Activated CD4-positive, CD25-positive, alpha-beta regulatory T cell treated with anti-CD3 and anti-CD28 coated beads, Interleukin-2, amount 50 U/mL, for 72 hours (primary cell): Measurements from ENCODE around the gene PITPNB.
A peak's percentile ranks its signal among the peaks of the same experiment; 100 is the strongest.

Source experiments
- DNase-seq: peaks from one replicate; pipeline ENCODE4 v3.0.0; 2021

The PITPNB gene

GRCh38 chr22:27918341-27919221, 475 bp downstream of the PITPNB start:
- DNase-seq: peak; percentile 59

GRCh38 chr22:27915986-27916385, 3.1 kb downstream of the PITPNB start:
- DNase-seq: no peak

GRCh38 chr22:27913162-27913741, 5.8 kb downstream of the PITPNB start:
- DNase-seq: no peak

GRCh38 chr22:27912101-27912500, 7.0 kb downstream of the PITPNB start:
- no peak for DNase-seq

GRCh38 chr22:27911330-27911729, 7.7 kb downstream of the PITPNB start:
- no peak for DNase-seq

DNA sequence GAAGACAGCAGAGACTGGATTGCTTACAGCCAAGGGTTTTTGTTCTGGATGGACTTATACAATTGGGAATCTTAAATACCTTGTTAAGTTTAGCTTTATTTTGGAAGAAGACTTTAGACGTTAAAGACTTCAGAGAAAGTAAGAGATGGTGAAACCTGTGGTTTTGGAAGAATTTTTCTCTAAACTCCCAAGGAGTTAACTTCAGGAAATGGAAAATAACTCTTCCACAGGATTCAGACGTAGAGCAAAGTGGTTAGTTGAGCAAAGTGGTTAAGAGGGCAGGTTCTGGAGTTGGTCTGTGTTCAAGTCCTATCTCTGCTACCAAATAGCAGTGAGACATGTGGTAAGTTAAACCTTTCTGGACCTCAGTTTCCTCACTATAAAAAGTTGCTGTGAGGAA, 12.8 kb downstream of the PITPNB start:
- DNase-seq: no peak

DNA sequence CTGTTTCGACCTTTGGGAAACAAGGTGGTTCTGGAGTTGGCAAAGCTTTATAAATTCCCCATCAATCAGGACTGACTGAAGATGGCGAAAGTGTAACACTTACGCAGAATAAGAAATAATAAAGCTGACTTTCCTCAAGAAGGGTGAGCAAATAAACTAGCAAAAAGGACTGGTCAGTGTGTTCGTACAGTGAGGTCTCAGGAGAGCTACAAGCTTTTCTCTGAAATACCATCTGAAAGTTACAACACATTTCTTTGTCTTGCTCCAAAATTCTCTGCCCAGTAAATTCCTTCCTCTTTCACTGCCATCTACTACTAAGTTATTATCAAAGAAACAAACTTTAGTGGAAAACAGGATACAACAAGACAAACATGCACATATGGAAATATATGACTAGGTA, 13.4 kb downstream of the PITPNB start:
- no peak for DNase-seq

GRCh38 chr22:27903805-27904473, 15.1 kb downstream of the PITPNB start:
- no peak for DNase-seq

DNA sequence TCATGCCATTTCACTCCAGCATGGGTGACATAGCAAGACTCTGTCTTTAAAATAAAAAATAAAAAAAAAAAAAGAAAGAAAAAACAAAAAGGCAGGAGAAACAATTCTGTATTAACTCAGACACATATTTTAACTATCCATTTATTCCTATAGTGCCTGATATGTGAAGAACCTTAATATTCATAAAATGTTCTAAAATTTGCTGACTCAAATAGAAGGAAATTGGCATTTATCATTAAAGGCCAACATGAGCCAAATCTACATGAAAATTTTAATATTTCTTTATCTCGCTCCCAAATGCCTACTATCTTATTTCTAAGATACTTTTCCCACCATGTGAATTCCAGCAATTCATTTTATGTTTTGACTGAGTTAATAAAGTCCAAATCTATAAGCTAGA, 18.9 kb downstream of the PITPNB start:
- no peak for DNase-seq

- DNase-seq: no peak
Observed at GRCh38 chr22:27896245-27896644, 22.8 kb downstream of the PITPNB start.

DNA sequence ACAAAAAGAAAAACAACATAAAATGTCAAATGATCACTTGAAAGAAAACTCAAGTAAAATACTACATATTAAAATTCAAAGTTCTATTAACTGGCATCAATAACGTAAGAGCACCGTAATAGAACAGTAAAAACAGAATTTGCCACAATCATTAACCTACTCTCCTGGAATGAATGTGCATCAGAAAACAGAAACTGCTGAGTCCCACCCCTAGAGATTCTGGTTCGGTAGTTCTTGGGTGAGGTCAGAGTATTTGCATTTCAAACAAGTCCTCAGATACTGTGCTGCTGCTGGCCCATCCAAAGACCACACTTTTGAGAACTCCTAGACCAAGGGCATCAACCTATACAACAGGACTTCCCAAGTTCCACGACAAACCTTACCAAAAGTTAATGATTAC, 23.5 kb downstream of the PITPNB start:
- DNase-seq: no peak

GRCh38 chr22:27892811-27893210, 26.2 kb downstream of the PITPNB start:
- DNase-seq: no peak

DNA sequence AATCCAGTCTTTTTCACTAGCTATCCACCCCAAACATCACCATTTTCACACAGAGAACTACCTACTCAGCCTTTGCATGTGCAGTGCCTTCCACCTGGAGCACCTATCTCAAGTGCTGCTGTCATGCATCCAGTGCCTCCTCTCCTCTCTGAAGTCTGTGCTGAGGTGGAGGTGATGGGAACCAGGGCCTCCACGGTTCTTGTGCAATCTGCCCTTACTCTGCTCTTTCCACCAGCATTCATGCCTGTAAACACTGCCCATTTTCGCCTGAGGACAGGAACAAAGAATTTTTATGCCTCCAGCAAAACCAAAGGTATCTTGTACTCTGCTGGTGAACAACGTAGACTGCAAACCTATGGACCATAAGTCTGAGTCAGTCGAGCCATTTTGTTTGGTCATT, 27.0 kb downstream of the PITPNB start:
- DNase-seq: no peak

DNA sequence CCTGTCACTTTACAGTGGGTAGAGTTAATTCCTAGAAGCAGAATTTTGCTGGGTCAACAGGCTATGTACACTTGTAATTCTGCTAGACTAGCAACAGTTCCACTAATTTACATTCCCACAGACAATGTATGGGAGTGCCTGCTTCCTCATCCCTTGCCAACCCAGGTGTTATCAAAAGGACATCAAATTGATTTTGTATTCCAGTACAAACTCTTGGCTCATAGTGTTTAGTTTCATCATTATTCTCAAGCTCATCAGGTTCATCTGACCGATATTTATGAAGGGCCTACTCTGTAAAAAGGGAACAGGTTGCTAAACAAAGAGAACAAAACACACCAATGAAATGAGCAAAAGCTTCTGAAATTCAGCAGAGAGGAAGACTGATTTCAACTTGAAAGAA, 30.7 kb downstream of the PITPNB start:
- DNase-seq: no peak

DNA sequence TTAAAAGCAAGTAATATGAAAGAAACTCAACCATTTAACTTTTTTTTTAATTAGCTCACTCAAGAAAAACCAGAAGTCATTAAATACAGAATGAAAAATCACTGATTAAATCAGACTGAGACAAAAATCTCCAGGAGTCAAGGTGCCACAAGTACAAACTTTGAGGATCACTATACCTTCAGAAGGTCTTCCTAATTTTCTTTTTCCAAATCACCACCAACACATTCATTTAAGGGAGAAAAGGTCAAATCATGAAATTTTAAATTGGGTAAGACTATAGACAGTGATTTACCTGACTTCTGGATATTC, 32.3 kb downstream of the PITPNB start:
- DNase-seq: no peak

- peak; percentile 38 for DNase-seq
Observed at GRCh38 chr22:27885977-27886842, 32.8 kb downstream of the PITPNB start.

DNA sequence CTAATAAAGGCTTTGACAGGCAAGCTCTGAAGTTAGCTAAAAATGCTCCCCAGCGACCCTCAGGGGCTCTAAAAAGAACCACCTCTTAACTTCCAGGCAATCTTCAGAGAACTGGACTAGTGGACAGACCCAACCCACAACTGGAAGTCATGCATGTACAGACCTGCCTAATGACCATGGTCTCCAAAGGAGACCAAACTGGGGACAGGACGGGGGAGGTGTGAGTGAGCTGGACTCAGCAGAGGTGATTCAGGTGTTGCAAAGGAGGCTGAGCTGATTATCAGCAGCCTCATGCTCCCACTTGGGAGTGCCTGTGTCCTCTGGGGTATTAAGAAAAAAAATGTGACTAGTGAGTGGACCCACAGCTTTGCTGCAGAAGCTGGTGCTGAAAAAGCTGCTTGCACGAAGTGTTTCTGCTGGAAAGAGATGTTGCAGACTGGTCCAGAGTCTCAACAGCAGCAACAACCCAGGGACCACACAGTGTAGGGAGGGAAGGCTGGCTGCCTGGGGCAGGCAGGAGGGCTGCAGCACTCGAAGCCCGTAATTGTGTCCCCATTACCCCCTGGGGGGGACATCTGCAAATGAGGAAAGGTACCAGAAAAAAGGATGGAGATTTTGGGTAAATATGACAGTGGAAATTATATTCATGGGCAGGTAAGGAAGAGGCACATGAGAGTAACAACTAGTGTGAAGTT, 35.3 kb downstream of the PITPNB start:
- DNase-seq: no peak

DNA sequence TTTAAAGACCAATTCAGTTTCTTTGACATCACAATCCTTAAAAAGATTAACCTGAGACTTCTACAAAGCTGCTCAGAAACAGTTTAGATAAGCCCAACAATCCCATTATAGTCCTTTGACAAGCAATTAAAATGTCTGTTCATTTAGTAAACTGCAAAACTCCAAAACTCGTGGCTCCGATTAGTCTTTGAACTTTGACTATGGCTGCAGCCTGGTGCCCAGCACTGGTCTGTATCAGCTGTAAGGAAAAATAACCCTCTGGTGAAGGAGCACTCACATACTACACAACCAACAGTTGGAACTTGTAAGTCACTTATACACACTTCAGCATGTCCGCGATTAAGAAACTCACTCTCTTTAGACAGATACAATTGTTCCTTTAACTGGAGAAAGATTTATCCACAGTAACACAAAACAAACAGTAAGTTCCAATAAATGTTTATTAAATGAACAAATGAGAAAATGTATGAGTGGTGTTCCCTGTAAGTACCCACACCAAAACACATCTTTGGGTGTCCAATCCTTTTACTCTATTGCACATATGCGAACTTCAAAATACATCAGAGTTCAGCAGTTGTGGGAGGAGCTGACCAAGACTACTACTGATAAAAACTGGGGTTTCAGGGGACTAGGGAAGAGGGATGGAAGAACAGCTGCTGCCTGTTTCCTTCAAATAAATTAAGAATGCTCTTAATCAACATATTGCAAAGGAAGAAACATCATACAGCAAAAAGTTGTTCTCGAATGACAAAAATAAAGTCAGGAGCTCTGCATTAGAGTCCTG, 36.4 kb downstream of the PITPNB start:
- no peak for DNase-seq

DNA sequence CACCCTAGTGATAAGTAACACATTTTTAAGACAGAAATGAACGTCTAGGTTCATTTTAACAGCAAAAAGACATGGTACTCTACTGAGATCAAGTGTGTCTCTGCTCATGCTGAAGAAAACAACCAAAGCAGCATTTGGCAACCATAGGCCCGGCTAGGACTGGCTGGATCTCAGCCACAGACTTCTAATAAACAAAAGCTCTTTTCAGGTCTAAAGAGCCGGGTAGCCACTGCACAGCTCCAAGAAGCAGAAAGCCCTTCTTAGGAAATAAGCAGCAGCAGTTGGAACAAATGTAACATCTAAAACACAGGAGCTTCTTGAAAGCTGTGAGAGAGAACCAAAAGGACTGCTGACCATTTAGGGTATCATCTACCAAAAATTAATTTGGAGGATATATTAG, 37.6 kb downstream of the PITPNB start:
- no peak for DNase-seq

- DNase-seq: no peak
Observed at GRCh38 chr22:27880778-27881394, 38.2 kb downstream of the PITPNB start.

- DNase-seq: no peak
Observed at GRCh38 chr22:27879923-27880322, 39.1 kb downstream of the PITPNB start.
